Psoas muscle (tissue), 8 donors: ENCODE results near the gene PHLDB2. TPM values are rescaled to one million over a fixed set of nuclear protein-coding genes. Genes with fewer than 3 reads are reported as not detected.
A peak's percentile ranks its signal among the peaks of the same experiment; 100 is the strongest.

Experiments used
- ATAC-seq, 4 donors: fragments of 200-7000 bp; cut with Tn5 transposase; one replicate each; pipeline ENCODE4 v1.9.1; 2020; ENCODE audit warnings: moderate library complexity in 3 of 4, mild to moderate bottlenecking in 2 of 4
- DNase-seq, 2 donors: peaks; one replicate each; pipeline ENCODE4 v3.0.0-alpha.2; 2020
- H3K27ac ChIP-seq: fragments of 200-600 bp; one replicate; pipeline ENCODE4 v1.8.0; 2022
- H3K27me3 ChIP-seq, 3 donors: fragments of 200-600 bp in 1 of 3; one replicate each; pipeline versions ENCODE4 v1.6.1 to v1.8.0; 2013 to 2022; ENCODE audit warnings: low read length in 2 of 3, mild to moderate bottlenecking in 2 of 3, moderate library complexity in 1 of 3; ENCODE audit not compliant: insufficient read depth in 3 of 3
- H3K36me3 ChIP-seq, 2 donors: fragments of 200-600 bp in 1 of 2; one replicate each; pipeline versions ENCODE4 v1.6.1 to v1.8.0; 2013 to 2022; ENCODE audit warnings: low read depth in 1 of 2, mild to moderate bottlenecking in 1 of 2, moderate library complexity in 1 of 2; ENCODE audit not compliant: insufficient read depth in 1 of 2
- H3K4me1 ChIP-seq: fragments of 200-600 bp; one replicate; pipeline ENCODE4 v1.8.0; 2022
- H3K4me3 ChIP-seq: fragments of 200-600 bp; one replicate; pipeline ENCODE4 v1.8.0; 2022; ENCODE audit warnings: mild to moderate bottlenecking
- H3K9me3 ChIP-seq: fragments of 200-600 bp; one replicate; pipeline ENCODE4 v1.8.0; 2022
- CTCF ChIP-seq: fragments of 200-600 bp; IDR thresholded peaks from one replicate; pipeline ENCODE4 v1.8.0; 2022; ENCODE audit warnings: antibody characterized with exemption
- WGBS, 3 donors: extraction: QIAGEN DNeasy Blood & Tissue Kit; methylation state at CpG; one replicate each; pipeline versions ENCODE4 v1.1.6 to v1.1.7; 2013; 5-methylcytosine and 5-hydroxymethylcytosine counted together
- intact Hi-C, 2 donors: fragments of 100-400 bp; cut with DNase I; formaldehyde crosslinking; loops; one replicate each; pipeline versions ENCODE4 v1.11.0 to v1.14.2; 2022
- long read RNA-seq, 2 donors: library from polyadenylated mRNA; unstranded; transcript quantifications; one replicate each; pipeline ENCODE4 v2.0.0, GENCODE V29; 2021
- polyA plus RNA-seq, 3 donors: library from polyadenylated mRNA; stranded (reverse); fragments of 200-250 nt; gene quantifications; one replicate each; pipeline ENCODE4 v1.2.3, GENCODE V29; 2013
- total RNA-seq, 4 donors: library from RNA; stranded (reverse); fragmentation: NEBNext Ultra II Directional in 2 of 4; extraction: Animal tissue kit (Norgen Biotek cat#: 25700) in 2 of 4; gene quantifications; one replicate each; pipeline versions ENCODE4 v1.2.1 to v1.2.4, GENCODE V29; 2021 to 2023
- donor health status: healthy with polysubstance abuse.
- donor health status: DM: no; HTN: no; CAD: no; lungs with moderate emphysema.
- donor health status: Bipolar disorder and iron deficiency.
- donor health status: healthy.
- donor health status: DM: yes; HTN: yes; CAD: no.
- donor health status: DM: no; HTN: no; CAD: no.
- donor health status: DM: no; HTN: no; CAD: no.
- donor health status: DM: yes; HTN: yes; CAD: no.

PHLDB2 gene
- total RNA-seq (1 to 10 TPM; 3.5 to 7.5 (median 5.9) TPM), polyA plus RNA-seq (1 to 10 TPM; 2.9 to 8.5 (median 3.0) TPM)
- long read RNA-seq, donor 1: 0 reads
- long read RNA-seq, donor 2, partial matches to known transcripts: 0 of 3 reads
- long read RNA-seq, donor 2, other reads (novel, unspliced or antisense): 3 of 3 reads

GRCh38 chr3:111859061-111859973 is at the start of gene PHLDB2:
TSS of gene PHLDB2 (plus strand) at chr3:111859265. CDS start at chr3:111884078, 24,813 bp downstream.
- intact Hi-C loops: no loop called here
- Histone ChIP-seq H3K27me3 (peaks cover 0 to 49% (median 8%) of the 10 kb centered on the region in 3 donors), H3K4me3 (peak within 1 kb of the TSS; percentile 76), H3K27ac (peak within 1 kb of the TSS; percentile 78), H3K36me3 (no peaks in the 10 kb centered on the region), H3K9me3 (no peaks in the 10 kb centered on the region), H3K4me1 (no peaks in the 10 kb centered on the region)
- no peak for TF ChIP-seq CTCF
- DNase-seq (peak; percentile 78 to 80), ATAC-seq (peak; percentile 49 to 82 (median 78))
- 1% methylated on average over 49 to 78 of the region's 78 CpGs for WGBS, 3 donors

GRCh38 chr3:111810909-111811308 is 48.2 kb upstream of the PHLDB2 start:
- ATAC-seq (no peak), DNase-seq (no peak)
- Histone ChIP-seq H3K4me1 (no peaks in the 10 kb centered on the region), H3K27me3 (no peaks in the 10 kb centered on the region), H3K9me3 (no peaks in the 10 kb centered on the region), H3K27ac (no peak overlapping the region), H3K4me3 (no peak overlapping the region), H3K36me3 (no peaks in the 10 kb centered on the region)
- intact Hi-C loops: no loop called here
- TF ChIP-seq CTCF: no peak

- no peak overlapping the region for H3K27ac ChIP-seq
- H3K4me3 ChIP-seq: no peak overlapping the region
- H3K9me3 ChIP-seq: no peaks in the 10 kb centered on the region
- 92 to 96% (median 95%) methylated on average over 1 of the region's 1 CpG for WGBS, 3 donors
- DNase-seq (no peak), ATAC-seq (no peak)
- TF ChIP-seq CTCF: no peak
- no peaks in the 10 kb centered on the region for H3K27me3 ChIP-seq
- no peaks in the 10 kb centered on the region for H3K36me3 ChIP-seq
- intact Hi-C loops: no loop called here
- H3K4me1 ChIP-seq: no peaks in the 10 kb centered on the region
These were observed 47.3 kb upstream of the PHLDB2 start for GRCh38 chr3:111811811-111812210.

GRCh38 chr3:111812701-111813100 is 46.4 kb upstream of the PHLDB2 start:
- no peak overlapping the region for H3K4me3 ChIP-seq
- no peaks in the 10 kb centered on the region for H3K27me3 ChIP-seq
- DNase-seq: no peak
- H3K36me3 ChIP-seq: no peaks in the 10 kb centered on the region
- no peaks in the 10 kb centered on the region for H3K9me3 ChIP-seq
- WGBS, 3 donors: 77 to 90% (median 81%) methylated on average over 1 of the region's 1 CpG
- intact Hi-C loops: no loop called here
- H3K27ac ChIP-seq: no peak overlapping the region
- no peaks in the 10 kb centered on the region for H3K4me1 ChIP-seq
- TF ChIP-seq CTCF: no peak
- ATAC-seq: no peak
